ENCODE results near the gene TMEM39A.

TMEM39A gene

GRCh38 chr3:119400466-119400865 lies 62.9 kb downstream of the TMEM39A start:
- no peak for DNase-seq (ENCODE audit: low read depth)

DNA sequence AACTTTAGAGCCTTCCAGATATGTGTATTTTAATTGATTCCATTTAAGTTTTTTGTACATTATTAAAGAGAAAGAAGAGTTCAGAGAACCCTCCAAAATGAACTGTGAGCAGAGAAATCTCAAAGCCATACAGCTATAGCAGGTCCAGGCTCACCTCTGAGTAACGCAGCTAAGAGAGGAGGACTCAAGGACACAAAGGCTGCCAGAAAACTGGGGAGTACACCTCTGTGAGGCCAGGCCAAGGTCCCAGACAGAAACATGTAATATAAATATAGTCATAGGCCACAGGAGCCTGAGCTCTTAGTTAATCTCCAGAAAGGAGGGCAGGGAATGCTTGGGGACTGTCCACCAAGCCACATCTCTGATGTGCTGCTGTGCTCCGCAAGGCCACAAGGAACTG lies 66.5 kb downstream of the TMEM39A start:
- in situ Hi-C loops (cut with HindIII; ENCODE audit: low sequenced_read_pairs): no loop called here
- no peak for DNase-seq (ENCODE audit: low read depth)
- no peak overlapping the region for H3K4me3 ChIP-seq (ENCODE audit: low read depth, low read length)
- TF ChIP-seq, protein P1, sequence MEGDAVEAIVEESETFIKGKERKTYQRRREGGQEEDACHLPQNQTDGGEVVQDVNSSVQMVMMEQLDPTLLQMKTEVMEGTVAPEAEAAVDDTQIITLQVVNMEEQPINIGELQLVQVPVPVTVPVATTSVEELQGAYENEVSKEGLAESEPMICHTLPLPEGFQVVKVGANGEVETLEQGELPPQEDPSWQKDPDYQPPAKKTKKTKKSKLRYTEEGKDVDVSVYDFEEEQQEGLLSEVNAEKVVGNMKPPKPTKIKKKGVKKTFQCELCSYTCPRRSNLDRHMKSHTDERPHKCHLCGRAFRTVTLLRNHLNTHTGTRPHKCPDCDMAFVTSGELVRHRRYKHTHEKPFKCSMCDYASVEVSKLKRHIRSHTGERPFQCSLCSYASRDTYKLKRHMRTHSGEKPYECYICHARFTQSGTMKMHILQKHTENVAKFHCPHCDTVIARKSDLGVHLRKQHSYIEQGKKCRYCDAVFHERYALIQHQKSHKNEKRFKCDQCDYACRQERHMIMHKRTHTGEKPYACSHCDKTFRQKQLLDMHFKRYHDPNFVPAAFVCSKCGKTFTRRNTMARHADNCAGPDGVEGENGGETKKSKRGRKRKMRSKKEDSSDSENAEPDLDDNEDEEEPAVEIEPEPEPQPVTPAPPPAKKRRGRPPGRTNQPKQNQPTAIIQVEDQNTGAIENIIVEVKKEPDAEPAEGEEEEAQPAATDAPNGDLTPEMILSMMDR (IDR thresholded peaks at IDR 0.05; ENCODE audit: low read depth, low read length, missing control alignments): no peak

More at GRCh38 chr3:119400466-119400865, 62.9 kb downstream of the TMEM39A start:
- in situ Hi-C loops (cut with HindIII; ENCODE audit: low sequenced_read_pairs): no loop called here
- TF ChIP-seq, protein P1 (IDR thresholded peaks at IDR 0.05; ENCODE audit: low read depth, low read length, missing control alignments): no peak
- no peak overlapping the region for H3K4me3 ChIP-seq (ENCODE audit: low read depth, low read length)

DNA sequence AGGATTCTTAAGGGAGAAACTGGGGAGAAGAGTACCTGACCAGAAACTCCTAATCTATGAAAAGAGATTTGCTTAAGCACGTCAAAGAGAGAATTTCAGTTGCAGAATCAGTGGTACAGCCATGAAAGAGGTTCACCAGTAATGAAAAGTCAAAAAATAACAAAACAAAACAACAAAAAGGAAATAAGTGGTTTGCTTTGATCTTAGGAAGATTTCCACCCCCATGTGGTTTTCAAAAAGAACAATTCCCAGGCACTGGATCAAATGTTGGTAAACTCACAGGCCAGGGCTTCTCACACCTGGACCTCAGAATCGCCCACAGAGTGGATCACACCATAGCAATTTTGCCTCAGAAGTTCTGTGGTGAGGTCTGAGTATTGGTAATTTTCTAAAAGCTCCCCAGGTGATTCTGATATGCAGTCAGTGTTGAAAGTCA lies 67.5 kb downstream of the TMEM39A start:
- H3K4me3 ChIP-seq (ENCODE audit: low read depth, low read length): no peak overlapping the region
- DNase-seq (ENCODE audit: low read depth): no peak
- TF ChIP-seq, protein P1 (IDR thresholded peaks at IDR 0.05; ENCODE audit: low read depth, low read length, missing control alignments): no peak
- in situ Hi-C loops (cut with HindIII; ENCODE audit: low sequenced_read_pairs): no loop called here

- TF ChIP-seq, protein P1 (IDR thresholded peaks at IDR 0.05; ENCODE audit: low read depth, low read length, missing control alignments): peak; percentile 23
- in situ Hi-C loops (cut with HindIII; ENCODE audit: low sequenced_read_pairs): no loop called here
- no peak overlapping the region for H3K4me3 ChIP-seq (ENCODE audit: low read depth, low read length)
- no peak for DNase-seq (ENCODE audit: low read depth)
Observed at GRCh38 chr3:119388577-119388976, 74.8 kb downstream of the TMEM39A start.

DNA sequence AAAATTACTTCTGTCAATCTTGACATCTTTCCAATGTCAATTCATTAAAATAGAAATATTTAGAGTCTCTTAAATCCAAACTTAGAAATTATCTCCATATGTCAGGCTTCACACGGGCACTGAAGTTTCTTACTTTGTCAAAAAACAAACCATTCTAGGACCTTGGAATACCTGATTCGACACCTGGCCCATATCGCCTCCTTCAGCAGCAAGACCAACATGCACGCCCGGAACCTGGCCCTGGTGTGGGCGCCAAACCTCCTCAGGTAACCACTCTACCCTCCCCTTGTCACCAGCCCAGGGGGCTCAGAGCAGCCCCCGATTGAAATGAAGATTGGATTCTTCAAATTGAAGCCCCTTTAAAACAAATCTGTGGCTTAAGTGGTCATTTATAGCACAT lies 81.3 kb downstream of the TMEM39A start:
- in situ Hi-C loops (cut with HindIII; ENCODE audit: low sequenced_read_pairs): no loop called here
- no peak for DNase-seq (ENCODE audit: low read depth)
- TF ChIP-seq, protein P1 (IDR thresholded peaks at IDR 0.05; ENCODE audit: low read depth, low read length, missing control alignments): no peak
- no peak overlapping the region for H3K4me3 ChIP-seq (ENCODE audit: low read depth, low read length)

DNA sequence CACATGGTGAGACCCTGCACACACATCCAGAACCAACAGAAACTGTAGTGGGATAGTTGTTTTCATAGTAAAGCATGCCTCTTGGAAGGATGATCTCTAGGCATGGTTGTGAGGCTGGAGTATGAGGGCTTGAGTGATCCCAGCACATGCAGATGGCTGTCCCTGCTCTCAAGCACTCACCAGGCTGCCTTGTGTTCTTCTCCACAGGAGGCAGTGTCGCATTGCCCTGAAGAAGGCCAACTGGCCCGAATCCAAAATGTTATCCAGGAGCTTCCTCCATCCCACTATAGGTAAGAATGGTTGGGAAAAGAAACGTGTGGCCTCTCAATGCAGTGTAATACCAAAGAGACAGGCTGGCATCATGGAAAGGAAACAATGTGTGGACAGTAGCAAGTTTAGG lies 82.7 kb downstream of the TMEM39A start:
- no peak for DNase-seq (ENCODE audit: low read depth)
- TF ChIP-seq, protein P1 (IDR thresholded peaks at IDR 0.05; ENCODE audit: low read depth, low read length, missing control alignments): no peak
- no peak overlapping the region for H3K4me3 ChIP-seq (ENCODE audit: low read depth, low read length)
- in situ Hi-C loops (cut with HindIII; ENCODE audit: low sequenced_read_pairs): no loop called here

All from astrocyte of the cerebellum (primary cell).